ENCODE measurements around the gene SEMA4F. TPM values are rescaled to one million over a fixed set of nuclear protein-coding genes. Genes with fewer than 3 reads are reported as not detected.

The SEMA4F gene
- total RNA-seq, 4 donors from 2014 or later: 4.3 to 7.2 (median 6.1) TPM

DNA sequence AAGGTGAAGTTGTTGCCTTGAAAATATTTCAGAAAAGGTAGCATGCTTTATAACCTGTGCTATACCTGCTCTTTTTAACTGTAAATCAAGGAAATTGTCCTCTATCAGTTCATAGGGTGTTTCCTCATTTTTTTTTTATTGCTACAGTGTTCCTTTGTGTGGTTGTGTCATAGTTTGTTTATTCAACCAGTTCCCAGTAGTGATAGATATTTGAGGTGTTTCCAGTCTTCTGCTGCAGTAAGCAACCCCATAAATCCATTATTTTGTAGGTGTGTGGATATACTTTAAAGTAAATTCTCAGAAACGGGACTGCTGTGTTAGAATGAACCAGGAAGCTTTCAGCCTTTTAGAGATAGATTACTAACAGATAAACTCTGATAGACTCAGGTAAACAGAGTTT is 39.6 kb downstream of the SEMA4F start:
- H3K4me1 ChIP-seq: no peaks in the 10 kb centered on the region
- no peak overlapping the region for H3K27ac ChIP-seq
- TF ChIP-seq, protein P1, sequence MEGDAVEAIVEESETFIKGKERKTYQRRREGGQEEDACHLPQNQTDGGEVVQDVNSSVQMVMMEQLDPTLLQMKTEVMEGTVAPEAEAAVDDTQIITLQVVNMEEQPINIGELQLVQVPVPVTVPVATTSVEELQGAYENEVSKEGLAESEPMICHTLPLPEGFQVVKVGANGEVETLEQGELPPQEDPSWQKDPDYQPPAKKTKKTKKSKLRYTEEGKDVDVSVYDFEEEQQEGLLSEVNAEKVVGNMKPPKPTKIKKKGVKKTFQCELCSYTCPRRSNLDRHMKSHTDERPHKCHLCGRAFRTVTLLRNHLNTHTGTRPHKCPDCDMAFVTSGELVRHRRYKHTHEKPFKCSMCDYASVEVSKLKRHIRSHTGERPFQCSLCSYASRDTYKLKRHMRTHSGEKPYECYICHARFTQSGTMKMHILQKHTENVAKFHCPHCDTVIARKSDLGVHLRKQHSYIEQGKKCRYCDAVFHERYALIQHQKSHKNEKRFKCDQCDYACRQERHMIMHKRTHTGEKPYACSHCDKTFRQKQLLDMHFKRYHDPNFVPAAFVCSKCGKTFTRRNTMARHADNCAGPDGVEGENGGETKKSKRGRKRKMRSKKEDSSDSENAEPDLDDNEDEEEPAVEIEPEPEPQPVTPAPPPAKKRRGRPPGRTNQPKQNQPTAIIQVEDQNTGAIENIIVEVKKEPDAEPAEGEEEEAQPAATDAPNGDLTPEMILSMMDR (IDR thresholded peaks at IDR 0.05): no peak
- TF ChIP-seq POLR2A (IDR thresholded peaks at IDR 0.05): no peak
- 69 to 74% methylated on average over 1 of the region's 1 CpG for WGBS, 2 donors
- no peaks in the 10 kb centered on the region for H3K9me3 ChIP-seq
- intact Hi-C loops (cut with DNase I): no loop called here
- no peaks in the 10 kb centered on the region for H3K27me3 ChIP-seq
- DNase-seq: no peak
- H3K4me3 ChIP-seq (replicated peaks in 1 of 3): no peak overlapping the region
- H3K36me3 ChIP-seq: no peaks in the 10 kb centered on the region

DNA sequence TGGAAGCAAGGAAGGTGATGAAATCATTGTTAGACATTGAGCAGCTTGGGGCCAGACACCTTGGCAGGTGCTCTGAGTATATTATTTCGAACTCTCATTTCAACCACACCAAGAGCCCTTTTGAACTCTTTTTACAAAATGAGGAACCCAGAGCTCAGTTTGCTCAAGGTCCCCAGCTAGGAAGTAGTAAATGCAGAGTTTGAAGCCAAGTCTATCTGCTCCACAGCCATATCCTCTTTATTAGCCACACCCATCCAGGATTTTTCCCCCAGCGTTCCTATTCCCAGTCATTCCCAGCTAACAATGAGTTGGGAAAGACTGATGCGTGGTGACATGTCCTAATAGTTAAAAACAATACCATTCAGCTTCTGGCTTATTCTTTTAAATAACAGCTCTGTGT is 40.2 kb downstream of the SEMA4F start:
- H3K27ac ChIP-seq: no peak overlapping the region
- WGBS, 2 donors: 76 to 89% methylated on average over 3 of the region's 3 CpGs
- H3K4me3 ChIP-seq (replicated peaks in 1 of 3): no peak overlapping the region
- no peaks in the 10 kb centered on the region for H3K4me1 ChIP-seq
- H3K9me3 ChIP-seq: no peaks in the 10 kb centered on the region
- H3K27me3 ChIP-seq: no peaks in the 10 kb centered on the region
- no peaks in the 10 kb centered on the region for H3K36me3 ChIP-seq
- intact Hi-C loops (cut with DNase I): no loop called here
- TF ChIP-seq, protein P1 (IDR thresholded peaks at IDR 0.05): no peak
- no peak for TF ChIP-seq POLR2A (IDR thresholded peaks at IDR 0.05)
- no peak for DNase-seq

DNA sequence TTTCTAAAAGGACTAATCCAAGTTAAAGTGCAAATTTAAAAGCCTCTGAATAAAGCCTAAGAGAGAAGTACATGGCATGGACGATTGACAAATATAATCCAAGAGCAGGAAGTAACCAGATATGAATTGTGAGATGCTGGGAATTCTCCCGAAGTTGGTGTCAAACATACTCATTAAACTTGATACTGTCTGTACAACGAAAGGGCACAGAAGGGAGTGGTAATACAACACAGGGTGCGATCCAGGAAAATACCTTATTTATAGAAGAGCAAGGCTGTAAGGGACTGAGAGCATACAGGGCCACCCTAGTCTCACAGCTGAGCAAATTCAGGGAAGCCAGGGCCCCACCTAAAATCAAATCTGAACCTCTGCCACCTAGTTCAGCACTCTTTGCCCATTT is 41.6 kb downstream of the SEMA4F start:
- H3K4me3 ChIP-seq (replicated peaks in 1 of 3): no peak overlapping the region
- 79 to 82% methylated on average over 4 of the region's 4 CpGs for WGBS, 2 donors
- no peaks in the 10 kb centered on the region for H3K4me1 ChIP-seq
- H3K27me3 ChIP-seq: no peaks in the 10 kb centered on the region
- H3K27ac ChIP-seq: no peak overlapping the region
- TF ChIP-seq, protein P1 (IDR thresholded peaks at IDR 0.05): no peak
- no peak for TF ChIP-seq POLR2A (IDR thresholded peaks at IDR 0.05)
- intact Hi-C loops (cut with DNase I): no loop called here
- no peak for DNase-seq
- H3K36me3 ChIP-seq: no peaks in the 10 kb centered on the region
- no peaks in the 10 kb centered on the region for H3K9me3 ChIP-seq

DNA sequence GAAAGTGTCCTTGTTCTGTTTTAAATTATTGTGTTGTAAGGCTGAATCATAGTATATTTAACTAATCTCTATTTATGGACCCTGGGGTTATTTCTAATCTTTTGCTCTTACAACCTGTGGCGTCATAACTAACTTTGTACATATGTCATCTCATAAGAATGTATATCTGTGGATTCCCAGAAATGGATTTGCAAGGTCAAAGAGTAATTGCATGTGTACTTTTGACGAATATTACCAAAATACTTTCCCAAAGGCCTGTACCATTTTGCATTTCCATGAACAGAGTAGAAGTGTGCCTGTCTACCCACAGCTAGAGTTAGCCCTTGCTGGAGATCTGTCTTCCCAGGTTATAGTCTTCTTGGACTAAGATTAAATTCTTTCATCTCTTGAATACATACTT is 42.8 kb downstream of the SEMA4F start:
- WGBS, 2 donors: 95 to 96% methylated on average over 2 of the region's 2 CpGs
- intact Hi-C loops (cut with DNase I): no loop called here
- H3K27me3 ChIP-seq: no peaks in the 10 kb centered on the region

DNA sequence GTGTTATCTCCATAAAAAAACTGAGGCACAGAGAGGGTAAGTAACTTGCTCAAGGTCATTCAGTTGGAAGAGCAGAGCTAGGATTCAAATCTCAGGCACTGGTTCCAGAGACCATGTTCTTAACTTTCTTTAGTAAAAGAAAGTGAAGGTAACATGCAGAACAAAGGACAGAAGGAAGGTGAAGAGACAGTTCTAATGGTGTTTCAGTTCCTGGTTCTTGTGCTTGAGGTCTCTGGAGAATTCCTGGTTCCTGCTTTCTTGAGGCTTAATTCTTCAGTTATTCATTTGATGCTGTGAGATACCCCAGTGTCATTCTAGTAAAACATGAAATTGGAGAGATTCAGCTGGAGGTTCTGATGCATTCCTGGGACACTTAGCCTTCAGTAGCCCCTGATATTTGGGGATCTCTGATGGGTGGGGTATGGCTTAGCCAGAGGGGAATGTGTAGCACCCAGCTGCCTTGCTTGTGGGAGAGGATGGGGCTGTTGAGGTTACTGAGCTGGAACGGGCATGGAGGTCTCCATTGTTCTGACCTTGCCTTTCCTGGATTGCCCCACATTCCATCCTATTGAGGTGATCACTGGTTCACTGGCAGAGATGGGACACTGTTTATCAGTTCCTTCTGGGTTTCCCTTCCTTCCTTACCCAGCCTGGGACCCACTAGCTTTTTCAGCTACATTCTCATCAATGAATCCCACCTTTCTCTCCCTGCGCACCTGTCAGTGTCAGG is 46.8 kb downstream of the SEMA4F start:
- H3K27me3 ChIP-seq: no peaks in the 10 kb centered on the region
- no peak overlapping the region for H3K27ac ChIP-seq
- H3K4me1 ChIP-seq: no peaks in the 10 kb centered on the region
- H3K4me3 ChIP-seq (replicated peaks in 1 of 3): no peak overlapping the region
- 73 to 80% methylated on average over 2 of the region's 2 CpGs for WGBS, 2 donors
- intact Hi-C loops (cut with DNase I): no loop called here
- no peak for DNase-seq
- H3K36me3 ChIP-seq: no peaks in the 10 kb centered on the region
- no peaks in the 10 kb centered on the region for H3K9me3 ChIP-seq
- no peak for TF ChIP-seq POLR2A (IDR thresholded peaks at IDR 0.05)

More for the DNA sequence above, 42.8 kb downstream of the SEMA4F start:
- Histone ChIP-seq H3K4me3 (replicated peaks in 1 of 3) (no peak overlapping the region), H3K4me1 (no peaks in the 10 kb centered on the region), H3K27ac (no peak overlapping the region), H3K9me3 (no peaks in the 10 kb centered on the region), H3K36me3 (no peaks in the 10 kb centered on the region)
- TF ChIP-seq POLR2A (IDR thresholded peaks at IDR 0.05): no peak
- TF ChIP-seq, protein P1 (IDR thresholded peaks at IDR 0.05): no peak
- DNase-seq: no peak
